ENCODE data around the gene OSBPL9.
A peak's percentile ranks its signal among the peaks of the same experiment; 100 is the strongest.

The OSBPL9 gene

GRCh38 chr1:51729156-51729823 lies 112.4 kb downstream of the OSBPL9 start (continued):
- TF ChIP-seq KLF17 (tag by site-specific recombination; IDR thresholded peaks at IDR 0.05) (peak; percentile 65; the same call in 1 of the 2 replicates), ZNF600 (tag by site-specific recombination; IDR thresholded peaks at IDR 0.05) (peak; percentile 59; the same call in 1 of the 2 replicates), OVOL3 (tag by site-specific recombination; IDR thresholded peaks at IDR 0.05) (no peak), ZNF133 (tag by site-specific recombination; IDR thresholded peaks at IDR 0.05) (no peak), ZIC2 (tag by site-specific recombination; IDR thresholded peaks at IDR 0.05) (peak; percentile 94), ZNF280C (tag by site-specific recombination; IDR thresholded peaks at IDR 0.05) (no peak), ZNF621 (tag by site-specific recombination; IDR thresholded peaks at IDR 0.05) (no peak), ZSCAN18 (tag by site-specific recombination; IDR thresholded peaks at IDR 0.05) (no peak), ZBTB1 (tag by site-specific recombination; IDR thresholded peaks at IDR 0.05) (no peak), ZNF16 (tag by site-specific recombination; IDR thresholded peaks at IDR 0.05; ENCODE audit: low read depth) (no peak), ZNF18 (tag by site-specific recombination; IDR thresholded peaks at IDR 0.05) (no peak), ZEB2 (tag by site-specific recombination; IDR thresholded peaks at IDR 0.05) (peak; percentile 63), INSM2 (tag by site-specific recombination; IDR thresholded peaks at IDR 0.05) (peak; percentile 32; the same call in 1 of the 2 replicates), AEBP2 (tag by site-specific recombination; IDR thresholded peaks at IDR 0.05; ENCODE audit: borderline replicate concordance) (no peak), ZFP37 (tag by site-specific recombination; IDR thresholded peaks at IDR 0.05) (peak; percentile 77; the same call in 1 of the 2 replicates), ZBTB44 (tag by site-specific recombination; IDR thresholded peaks at IDR 0.05) (no peak), ZNF292 (tag by site-specific recombination; IDR thresholded peaks at IDR 0.05; ENCODE audit: borderline replicate concordance, low read depth) (no peak), ZNF530 (tag by site-specific recombination; IDR thresholded peaks at IDR 0.05; ENCODE audit: low read depth) (no peak), PRDM4 (tag by site-specific recombination; IDR thresholded peaks at IDR 0.05) (no peak; the same call in 1 of the 2 replicates), ZNF707 (tag by site-specific recombination; IDR thresholded peaks at IDR 0.05) (no peak), REST (tag by site-specific recombination; IDR thresholded peaks at IDR 0.05) (no peak)

All from HEK293 (cell line).